Fibroblast of the aortic adventitia (primary cell): Measurements from ENCODE around the gene LMBR1. TPM values are rescaled to one million over a fixed set of nuclear protein-coding genes. Genes with fewer than 3 reads are reported as not detected.
"Not testable (repeated sequence)": the region's sequence is repeated elsewhere in the genome, so short reads cannot be mapped to it uniquely, and the experiment has no call there.

Experiments used
- DNase-seq: peaks from one replicate; pipeline ENCODE4 v3.0.0-alpha.2; 2010; ENCODE audit warnings: low read depth
- H3K4me3 ChIP-seq: 2 replicates; pipeline ENCODE4 v1.5.1; 2011; ENCODE audit warnings: low read depth, mild to moderate bottlenecking, control low read depth, low read length, moderate library complexity
- total RNA-seq: library from RNA; depleted of rRNA; stranded (reverse); fragments of >200 nt; gene quantifications from 2 replicates; pipeline ENCODE4 v1.2.3, GENCODE V29; 2012; ENCODE audit warnings: low replicate concordance
- TF ChIP-seq, protein P1 (sequence below): IDR thresholded peaks from 2 replicates; pipeline ENCODE4 v1.5.1; 2011; ENCODE audit warnings: mild to moderate bottlenecking, low read length, control low read depth, inconsistent platforms; ENCODE audit not compliant: insufficient read depth

Gene LMBR1
- total RNA-seq, 1 donor, result 45.3 TPM

- no peak for DNase-seq
- no peak overlapping the region for H3K4me3 ChIP-seq
- TF ChIP-seq, protein P1, sequence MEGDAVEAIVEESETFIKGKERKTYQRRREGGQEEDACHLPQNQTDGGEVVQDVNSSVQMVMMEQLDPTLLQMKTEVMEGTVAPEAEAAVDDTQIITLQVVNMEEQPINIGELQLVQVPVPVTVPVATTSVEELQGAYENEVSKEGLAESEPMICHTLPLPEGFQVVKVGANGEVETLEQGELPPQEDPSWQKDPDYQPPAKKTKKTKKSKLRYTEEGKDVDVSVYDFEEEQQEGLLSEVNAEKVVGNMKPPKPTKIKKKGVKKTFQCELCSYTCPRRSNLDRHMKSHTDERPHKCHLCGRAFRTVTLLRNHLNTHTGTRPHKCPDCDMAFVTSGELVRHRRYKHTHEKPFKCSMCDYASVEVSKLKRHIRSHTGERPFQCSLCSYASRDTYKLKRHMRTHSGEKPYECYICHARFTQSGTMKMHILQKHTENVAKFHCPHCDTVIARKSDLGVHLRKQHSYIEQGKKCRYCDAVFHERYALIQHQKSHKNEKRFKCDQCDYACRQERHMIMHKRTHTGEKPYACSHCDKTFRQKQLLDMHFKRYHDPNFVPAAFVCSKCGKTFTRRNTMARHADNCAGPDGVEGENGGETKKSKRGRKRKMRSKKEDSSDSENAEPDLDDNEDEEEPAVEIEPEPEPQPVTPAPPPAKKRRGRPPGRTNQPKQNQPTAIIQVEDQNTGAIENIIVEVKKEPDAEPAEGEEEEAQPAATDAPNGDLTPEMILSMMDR, result no peak
Measured at GRCh38 chr7:156889089-156889488, 3.9 kb downstream of the LMBR1 start.

- TF ChIP-seq, protein P1, result no peak
- DNase-seq, result no peak
- H3K4me3 ChIP-seq, result no peak overlapping the region
Measured at GRCh38 chr7:156886020-156886795, 6.8 kb downstream of the LMBR1 start.

GRCh38 chr7:156881679-156882078, 11.3 kb downstream of the LMBR1 start:
- H3K4me3 ChIP-seq, result no peak overlapping the region
- TF ChIP-seq, protein P1, result no peak

GRCh38 chr7:156875766-156876165, 17.2 kb downstream of the LMBR1 start:
- TF ChIP-seq, protein P1, result no peak
- no peak for DNase-seq
- H3K4me3 ChIP-seq, result no peak overlapping the region

More at GRCh38 chr7:156881679-156882078, 11.3 kb downstream of the LMBR1 start:
- DNase-seq, result no peak

DNA sequence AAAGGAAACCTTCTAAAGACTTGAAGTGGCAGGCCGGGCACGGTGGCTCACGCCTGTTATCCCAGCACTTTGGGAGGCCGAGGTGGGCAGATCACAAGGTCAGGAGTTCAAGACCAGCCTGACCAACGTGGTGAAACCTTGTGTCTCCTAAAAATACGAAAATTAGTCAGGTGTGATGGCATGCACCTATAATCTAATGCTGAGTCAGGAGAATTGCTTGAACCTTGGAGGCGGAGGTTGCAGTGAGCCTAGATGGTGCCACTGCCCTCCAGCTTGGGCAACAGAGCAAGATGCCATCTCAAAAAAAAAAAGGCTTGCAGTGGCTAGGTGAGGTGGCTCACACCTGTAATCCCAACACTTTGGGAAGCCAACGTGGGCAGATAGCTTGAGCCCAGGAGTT, 24.6 kb downstream of the LMBR1 start:
- DNase-seq, H3K4me3 ChIP-seq: not testable (repeated sequence)

- DNase-seq, result no peak
- TF ChIP-seq, protein P1, result no peak
- no peak overlapping the region for H3K4me3 ChIP-seq
Measured at GRCh38 chr7:156865493-156865892, 27.5 kb downstream of the LMBR1 start.

DNA sequence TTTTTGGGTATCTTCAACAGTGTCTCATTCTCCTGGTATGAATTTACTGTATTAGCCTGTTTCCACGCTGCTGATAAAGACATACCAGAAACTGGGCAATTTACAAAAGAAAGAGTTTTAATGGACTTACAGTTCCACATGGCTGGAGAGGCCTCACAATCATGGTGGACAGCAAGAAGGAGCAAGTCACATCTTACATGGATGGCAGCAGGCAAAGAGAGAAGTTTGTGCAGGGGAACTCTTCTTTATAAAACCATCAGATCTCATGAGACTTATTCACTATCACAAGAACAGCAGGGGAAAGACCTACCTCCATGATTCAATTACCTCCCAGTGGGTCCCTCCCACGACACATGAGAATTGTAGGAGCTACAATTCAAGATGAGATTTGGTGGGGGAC, 31.0 kb downstream of the LMBR1 start:
- not testable (repeated sequence) for H3K4me3 ChIP-seq, DNase-seq

DNA sequence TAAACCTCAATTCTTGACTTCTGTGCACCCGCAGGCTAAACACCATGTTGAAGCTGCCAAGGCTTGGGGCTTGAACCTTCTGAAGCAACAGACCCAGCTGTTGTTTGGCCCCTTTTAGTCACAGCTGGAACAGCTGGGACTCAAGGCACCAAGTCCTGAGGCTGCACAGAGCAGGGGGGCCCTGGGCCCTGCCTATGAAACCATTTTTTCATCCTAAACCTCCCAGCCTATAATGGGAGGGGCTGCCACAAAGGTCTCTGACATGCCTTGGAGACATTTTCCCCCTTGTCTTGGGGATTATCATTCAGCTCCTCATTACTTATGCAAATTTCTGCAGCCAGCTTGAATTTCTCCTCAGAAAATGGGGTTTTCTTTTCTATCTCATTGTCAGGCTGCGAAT, 31.8 kb downstream of the LMBR1 start:
- TF ChIP-seq, protein P1, result no peak
- H3K4me3 ChIP-seq, result no peak overlapping the region
- no peak for DNase-seq

- not testable (repeated sequence) for H3K4me3 ChIP-seq, DNase-seq
Measured at GRCh38 chr7:156860099-156860498, 32.9 kb downstream of the LMBR1 start.
